HL-60 (cell line): ENCODE measurements around the gene GP1BB.

Experiments
- POLR2AphosphoS5 ChIP-seq: IDR thresholded peaks from 2 replicates; pipeline ENCODE4 v1.6.1; 2012; ENCODE audit warnings: low read depth
- TF ChIP-seq, protein P1 (sequence below): IDR thresholded peaks from one replicate; pipeline ENCODE4 v1.5.1; 2011; ENCODE audit warnings: low read length, control low read depth, inconsistent platforms; ENCODE audit not compliant: insufficient read depth
- TF ChIP-seq, protein P2 (sequence below): IDR thresholded peaks from 2 replicates; pipeline ENCODE4 v1.6.1; 2012; ENCODE audit warnings: low read depth; ENCODE audit not compliant: insufficient replicate concordance

DNA sequence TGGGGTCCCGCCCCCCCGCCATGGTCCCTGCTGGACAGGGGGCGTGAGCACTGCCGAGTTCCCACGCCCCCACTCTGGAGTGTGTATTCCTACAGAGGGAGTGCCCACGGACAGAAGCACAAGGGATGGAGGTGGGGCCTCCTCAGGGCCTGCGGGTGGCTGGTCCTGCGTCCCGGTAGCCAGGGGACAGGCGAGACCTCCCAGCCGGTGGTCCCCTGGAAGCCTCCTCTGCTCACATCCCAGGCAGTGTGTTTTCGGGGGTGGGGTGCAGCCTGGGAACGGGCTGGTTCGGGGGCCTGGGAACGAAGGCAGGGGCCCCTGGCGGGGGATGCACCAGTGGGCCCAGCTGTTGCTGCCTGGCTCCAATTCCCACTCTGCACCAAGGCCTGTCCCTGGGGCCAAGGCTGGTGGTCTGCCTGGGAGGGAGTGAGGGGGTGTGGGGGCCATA lies 16.1 kb downstream of the GP1BB start:
- TF ChIP-seq, protein P1, sequence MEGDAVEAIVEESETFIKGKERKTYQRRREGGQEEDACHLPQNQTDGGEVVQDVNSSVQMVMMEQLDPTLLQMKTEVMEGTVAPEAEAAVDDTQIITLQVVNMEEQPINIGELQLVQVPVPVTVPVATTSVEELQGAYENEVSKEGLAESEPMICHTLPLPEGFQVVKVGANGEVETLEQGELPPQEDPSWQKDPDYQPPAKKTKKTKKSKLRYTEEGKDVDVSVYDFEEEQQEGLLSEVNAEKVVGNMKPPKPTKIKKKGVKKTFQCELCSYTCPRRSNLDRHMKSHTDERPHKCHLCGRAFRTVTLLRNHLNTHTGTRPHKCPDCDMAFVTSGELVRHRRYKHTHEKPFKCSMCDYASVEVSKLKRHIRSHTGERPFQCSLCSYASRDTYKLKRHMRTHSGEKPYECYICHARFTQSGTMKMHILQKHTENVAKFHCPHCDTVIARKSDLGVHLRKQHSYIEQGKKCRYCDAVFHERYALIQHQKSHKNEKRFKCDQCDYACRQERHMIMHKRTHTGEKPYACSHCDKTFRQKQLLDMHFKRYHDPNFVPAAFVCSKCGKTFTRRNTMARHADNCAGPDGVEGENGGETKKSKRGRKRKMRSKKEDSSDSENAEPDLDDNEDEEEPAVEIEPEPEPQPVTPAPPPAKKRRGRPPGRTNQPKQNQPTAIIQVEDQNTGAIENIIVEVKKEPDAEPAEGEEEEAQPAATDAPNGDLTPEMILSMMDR: no peak
- TF ChIP-seq POLR2AphosphoS5: no peak
- TF ChIP-seq, protein P2, sequence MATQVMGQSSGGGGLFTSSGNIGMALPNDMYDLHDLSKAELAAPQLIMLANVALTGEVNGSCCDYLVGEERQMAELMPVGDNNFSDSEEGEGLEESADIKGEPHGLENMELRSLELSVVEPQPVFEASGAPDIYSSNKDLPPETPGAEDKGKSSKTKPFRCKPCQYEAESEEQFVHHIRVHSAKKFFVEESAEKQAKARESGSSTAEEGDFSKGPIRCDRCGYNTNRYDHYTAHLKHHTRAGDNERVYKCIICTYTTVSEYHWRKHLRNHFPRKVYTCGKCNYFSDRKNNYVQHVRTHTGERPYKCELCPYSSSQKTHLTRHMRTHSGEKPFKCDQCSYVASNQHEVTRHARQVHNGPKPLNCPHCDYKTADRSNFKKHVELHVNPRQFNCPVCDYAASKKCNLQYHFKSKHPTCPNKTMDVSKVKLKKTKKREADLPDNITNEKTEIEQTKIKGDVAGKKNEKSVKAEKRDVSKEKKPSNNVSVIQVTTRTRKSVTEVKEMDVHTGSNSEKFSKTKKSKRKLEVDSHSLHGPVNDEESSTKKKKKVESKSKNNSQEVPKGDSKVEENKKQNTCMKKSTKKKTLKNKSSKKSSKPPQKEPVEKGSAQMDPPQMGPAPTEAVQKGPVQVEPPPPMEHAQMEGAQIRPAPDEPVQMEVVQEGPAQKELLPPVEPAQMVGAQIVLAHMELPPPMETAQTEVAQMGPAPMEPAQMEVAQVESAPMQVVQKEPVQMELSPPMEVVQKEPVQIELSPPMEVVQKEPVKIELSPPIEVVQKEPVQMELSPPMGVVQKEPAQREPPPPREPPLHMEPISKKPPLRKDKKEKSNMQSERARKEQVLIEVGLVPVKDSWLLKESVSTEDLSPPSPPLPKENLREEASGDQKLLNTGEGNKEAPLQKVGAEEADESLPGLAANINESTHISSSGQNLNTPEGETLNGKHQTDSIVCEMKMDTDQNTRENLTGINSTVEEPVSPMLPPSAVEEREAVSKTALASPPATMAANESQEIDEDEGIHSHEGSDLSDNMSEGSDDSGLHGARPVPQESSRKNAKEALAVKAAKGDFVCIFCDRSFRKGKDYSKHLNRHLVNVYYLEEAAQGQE: no peak
